Ovary (tissue), 9 donors: Measurements from ENCODE around the gene GPR17. TPM values are rescaled to one million over a fixed set of nuclear protein-coding genes. Genes with fewer than 3 reads are reported as not detected.

Source experiments
- DNase-seq, 5 donors: peaks; one replicate each; pipeline ENCODE4 v3.0.0-alpha.2; 2019 to 2020
- H3K27ac ChIP-seq, 2 donors: fragments of 200-600 bp; one replicate each; pipeline versions ENCODE4 v1.5.1 to v1.8.0; 2019 to 2022
- H3K27me3 ChIP-seq: fragments of 200-600 bp; one replicate; pipeline ENCODE4 v1.8.0; 2022
- H3K36me3 ChIP-seq: fragments of 200-600 bp; sonication (generic); one replicate; pipeline ENCODE4 v1.5.1; 2019
- H3K4me1 ChIP-seq: one replicate; pipeline ENCODE4 v1.8.1; 2013; ENCODE audit warnings: mild to moderate bottlenecking, moderate library complexity; ENCODE audit not compliant: insufficient read depth
- H3K4me3 ChIP-seq: fragments of 200-600 bp; sonication (generic); one replicate; pipeline ENCODE4 v1.5.1; 2017
- H3K9me3 ChIP-seq, 2 donors: fragments of 200-600 bp in 1 of 2; sonication (generic) in 1 of 2; one replicate each; pipeline versions ENCODE4 v1.5.1 to v1.8.1; 2013 to 2019; ENCODE audit warnings: mild to moderate bottlenecking in 1 of 2, moderate library complexity in 1 of 2
- EP300 ChIP-seq: sonication (generic); formaldehyde crosslinking; IDR thresholded peaks from one replicate; pipeline ENCODE4 v1.6.1; 2017; ENCODE audit warnings: antibody characterized with exemption
- POLR2A ChIP-seq: fragments of 450-650 bp; IDR thresholded peaks from one replicate; pipeline ENCODE4 v1.6.1; 2017; ENCODE audit warnings: antibody characterized with exemption, mild to moderate bottlenecking, moderate library complexity
- WGBS, 3 donors: extraction: QIAGEN DNeasy Blood & Tissue Kit in 1 of 3; methylation state at CpG; one replicate each; pipeline versions ENCODE4 v1.1.5 to v1.1.7; 2013 to 2017; 5-methylcytosine and 5-hydroxymethylcytosine counted together
- intact Hi-C, 4 donors: fragments of 100-400 bp; cut with DNase I; formaldehyde crosslinking; loops; one replicate each; pipeline versions ENCODE4 v1.11.0 to v1.15.1; 2022 to 2023
- polyA plus RNA-seq, 2 donors: library from polyadenylated mRNA; stranded (reverse); fragments of 200-250 nt in 1 of 2; fragments of 350-450 nt in 1 of 2; fragmentation: Illumina TruSeq in 1 of 2; extraction: RNeasy Lipid Tissue Mini Kit (QIAGEN cat#74804) in 1 of 2; gene quantifications; one replicate each; pipeline ENCODE4 v1.2.3, GENCODE V29; 2013 to 2014
- total RNA-seq, 7 donors: library from RNA; depleted of rRNA in 2 of 7; stranded (reverse); fragments of >200 nt in 2 of 7; fragmentation: NEBNext Ultra II Directional in 3 of 7; extraction: Animal tissue kit (Norgen Biotek cat#: 25700) in 3 of 7; gene quantifications; one replicate each; pipeline versions ENCODE4 v1.1.0 to v1.2.4, GENCODE V29; 2016 to 2023
- TF ChIP-seq, protein P1 (sequence below), 3 donors: fragments of 450-650 bp in 2 of 3; fragments of 200-600 bp in 1 of 3; IDR thresholded peaks; one replicate each; pipeline versions ENCODE4 v1.5.1 to v1.8.0; 2016 to 2022; ENCODE audit warnings: antibody characterized with exemption in 3 of 3, mild to moderate bottlenecking in 1 of 3
- donor health status: DM: no; HTN: no; CAD: no; lungs with moderate emphysema.
- donor health status: DM: no; HTN: no; CAD: no.
- donor health status: Bipolar disorder and iron deficiency.
- donor health status: DM: yes; HTN: yes; CAD: no.
- donor health status: DM: no; HTN: no; CAD: no.
- donor health status: DM: yes; HTN: yes; CAD: no.

GPR17 gene
- total and polyA plus RNA-seq, 9 donors: 0.18 TPM; not detected in 8

DNA sequence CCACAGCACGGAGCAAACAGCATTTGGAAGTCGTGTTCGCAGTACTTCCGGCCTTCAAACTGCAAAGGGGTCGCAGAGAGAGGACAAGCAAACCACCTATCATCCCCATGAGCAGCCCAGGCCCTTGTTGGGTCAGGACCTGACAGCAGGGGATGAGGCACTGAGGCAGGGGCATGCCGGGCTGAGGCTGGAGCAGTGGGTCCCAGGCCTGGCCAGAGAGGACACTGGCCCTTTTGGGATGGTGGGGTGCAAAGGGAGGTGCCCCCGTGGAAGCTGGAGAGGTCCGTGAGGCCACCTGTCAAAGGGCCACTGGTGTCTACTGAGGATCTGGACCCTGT, 8.9 kb downstream of the GPR17 start:
- Histone ChIP-seq H3K36me3 (no peaks in the 10 kb centered on the region), H3K27me3 (no peaks in the 10 kb centered on the region), H3K27ac (no peak overlapping the region), H3K4me1 (peaks cover 4% of the 10 kb centered on the region), H3K4me3 (no peak overlapping the region), H3K9me3 (no peaks in the 10 kb centered on the region)
- WGBS, 3 donors: 91 to 96% (median 92%) methylated on average over 8 of the region's 8 CpGs
- TF ChIP-seq POLR2A: no peak
- no peak for TF ChIP-seq EP300
- TF ChIP-seq, protein P1, sequence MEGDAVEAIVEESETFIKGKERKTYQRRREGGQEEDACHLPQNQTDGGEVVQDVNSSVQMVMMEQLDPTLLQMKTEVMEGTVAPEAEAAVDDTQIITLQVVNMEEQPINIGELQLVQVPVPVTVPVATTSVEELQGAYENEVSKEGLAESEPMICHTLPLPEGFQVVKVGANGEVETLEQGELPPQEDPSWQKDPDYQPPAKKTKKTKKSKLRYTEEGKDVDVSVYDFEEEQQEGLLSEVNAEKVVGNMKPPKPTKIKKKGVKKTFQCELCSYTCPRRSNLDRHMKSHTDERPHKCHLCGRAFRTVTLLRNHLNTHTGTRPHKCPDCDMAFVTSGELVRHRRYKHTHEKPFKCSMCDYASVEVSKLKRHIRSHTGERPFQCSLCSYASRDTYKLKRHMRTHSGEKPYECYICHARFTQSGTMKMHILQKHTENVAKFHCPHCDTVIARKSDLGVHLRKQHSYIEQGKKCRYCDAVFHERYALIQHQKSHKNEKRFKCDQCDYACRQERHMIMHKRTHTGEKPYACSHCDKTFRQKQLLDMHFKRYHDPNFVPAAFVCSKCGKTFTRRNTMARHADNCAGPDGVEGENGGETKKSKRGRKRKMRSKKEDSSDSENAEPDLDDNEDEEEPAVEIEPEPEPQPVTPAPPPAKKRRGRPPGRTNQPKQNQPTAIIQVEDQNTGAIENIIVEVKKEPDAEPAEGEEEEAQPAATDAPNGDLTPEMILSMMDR (IDR thresholded peaks at IDR 0.05): no peak
- no peak for DNase-seq
- intact Hi-C loops: no loop called here

DNA sequence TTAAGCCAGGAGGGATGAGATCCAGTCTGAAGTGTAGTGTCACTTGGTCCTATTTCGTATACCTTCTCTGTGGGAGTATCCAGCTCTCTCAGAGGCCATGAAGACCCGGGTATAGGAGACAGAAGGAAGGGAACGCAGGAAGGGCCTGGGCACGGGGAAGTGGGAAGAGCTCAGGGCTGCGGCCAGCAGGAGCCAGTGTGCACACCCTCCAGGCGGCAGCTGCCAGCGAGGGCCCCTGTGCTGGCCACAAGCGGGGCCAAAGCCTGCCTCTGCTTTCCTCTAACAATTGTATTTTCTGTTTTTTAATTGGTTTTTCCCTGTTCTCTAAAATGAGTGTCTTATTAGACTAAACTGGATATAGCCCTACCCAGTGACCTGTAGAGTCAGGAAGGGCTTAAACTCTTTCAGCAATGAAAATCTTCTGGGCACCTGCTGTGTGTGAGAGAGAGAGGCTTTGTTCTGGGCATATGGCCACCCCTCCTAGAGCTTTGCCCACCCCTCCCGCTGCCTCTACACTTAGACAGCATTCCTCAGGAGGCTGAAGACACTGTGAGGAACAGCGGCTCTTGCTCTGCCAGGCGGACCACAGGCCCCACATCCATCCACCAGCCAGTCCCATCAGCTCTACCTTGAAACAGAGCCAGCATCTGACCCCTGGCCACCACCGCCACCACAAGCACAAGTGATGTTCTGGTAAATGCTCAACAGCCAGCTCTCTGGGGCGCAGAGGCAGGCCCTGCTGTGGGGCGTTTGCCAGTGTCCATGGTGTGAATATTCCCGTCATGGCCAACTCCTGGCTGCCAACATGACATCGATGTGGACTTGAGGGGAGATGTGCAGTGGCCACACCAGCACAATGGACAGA, 9.5 kb downstream of the GPR17 start:
- Histone ChIP-seq H3K36me3 (no peaks in the 10 kb centered on the region), H3K9me3 (no peaks in the 10 kb centered on the region), H3K4me1 (peaks cover 5% of the 10 kb centered on the region), H3K27ac (no peak overlapping the region), H3K27me3 (no peaks in the 10 kb centered on the region), H3K4me3 (no peak overlapping the region)
- TF ChIP-seq, protein P1 (IDR thresholded peaks at IDR 0.05): no peak
- TF ChIP-seq POLR2A: no peak
- TF ChIP-seq EP300: no peak
- no peak for DNase-seq
- WGBS, 3 donors: 87 to 92% (median 91%) methylated on average over 16 of the region's 16 CpGs
- intact Hi-C loops: no loop called here

DNA sequence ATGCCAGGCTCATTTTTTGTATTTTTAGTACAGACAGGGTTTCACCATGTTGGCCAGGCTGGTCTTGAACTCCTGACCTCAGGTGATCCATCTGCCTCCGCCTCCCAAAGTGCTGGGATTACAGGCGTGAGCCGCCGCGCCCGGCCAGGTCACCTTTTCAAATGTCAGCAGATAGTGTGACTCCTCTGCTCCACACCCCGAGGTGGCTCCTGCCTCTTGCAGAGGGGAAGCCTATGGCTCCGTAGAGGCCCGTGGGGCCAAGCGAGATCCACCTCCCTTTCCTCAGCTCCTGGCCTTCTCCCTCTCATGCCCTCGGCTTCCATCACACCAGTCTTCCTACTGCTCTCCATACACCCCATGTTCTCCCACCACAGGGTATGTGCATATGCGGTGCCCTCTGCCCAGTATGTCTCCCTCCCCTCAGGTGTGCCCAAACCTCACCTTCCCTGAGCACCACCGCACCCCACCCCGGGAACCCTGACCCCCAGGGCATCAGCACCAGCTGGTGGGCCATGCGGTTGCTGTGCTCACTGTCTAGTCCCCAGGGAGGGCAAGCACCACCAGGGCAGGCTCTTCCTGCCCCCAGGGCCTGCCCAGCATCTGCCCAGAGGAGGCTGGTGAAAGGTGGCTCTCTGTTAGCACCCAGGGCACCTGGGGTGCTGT, 10.7 kb downstream of the GPR17 start:
- Histone ChIP-seq H3K36me3 (no peaks in the 10 kb centered on the region), H3K4me3 (no peak overlapping the region), H3K27me3 (no peaks in the 10 kb centered on the region), H3K4me1 (peaks cover 10% of the 10 kb centered on the region), H3K9me3 (no peaks in the 10 kb centered on the region), H3K27ac (no peak overlapping the region)
- intact Hi-C loops: no loop called here
- TF ChIP-seq, protein P1 (IDR thresholded peaks at IDR 0.05): no peak
- TF ChIP-seq EP300 (no peak), POLR2A (no peak)
- no peak for DNase-seq
- WGBS, 3 donors: 91 to 94% (median 91%) methylated on average over 15 of the region's 15 CpGs

DNA sequence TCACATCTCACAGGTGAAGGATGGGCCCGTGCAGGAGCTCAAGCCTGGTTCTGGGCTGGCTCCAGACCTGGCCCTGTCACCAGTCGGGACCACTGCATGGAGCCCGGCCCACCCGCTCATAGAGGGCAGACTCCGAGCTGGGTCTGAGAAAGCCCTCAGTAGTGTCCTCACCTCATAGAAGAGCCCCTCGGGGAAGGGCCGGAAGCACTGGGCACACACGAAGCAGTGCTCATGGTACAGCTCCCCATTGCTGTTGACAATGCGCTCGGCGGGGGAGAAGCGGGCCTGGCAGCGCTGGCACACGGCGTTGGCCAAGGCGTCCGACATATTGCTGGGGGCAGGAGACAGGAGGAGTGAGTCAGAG, 11.3 kb downstream of the GPR17 start:
- no peak overlapping the region for H3K27ac ChIP-seq
- no peak for TF ChIP-seq EP300
- no peak for TF ChIP-seq POLR2A
- TF ChIP-seq, protein P1 (IDR thresholded peaks at IDR 0.05): no peak
- no peaks in the 10 kb centered on the region for H3K9me3 ChIP-seq
- peaks cover 10% of the 10 kb centered on the region for H3K4me1 ChIP-seq
- no peaks in the 10 kb centered on the region for H3K36me3 ChIP-seq
- no peak for DNase-seq
- WGBS, 3 donors: 91 to 96% (median 95%) methylated on average over 17 of the region's 17 CpGs
- no peak overlapping the region for H3K4me3 ChIP-seq
- intact Hi-C loops: no loop called here
- H3K27me3 ChIP-seq: no peaks in the 10 kb centered on the region
